ENCODE data around the gene CYP1A2.

Gene CYP1A2

GRCh38 chr15:74773731-74774252 lies 25.1 kb downstream of the CYP1A2 start:
- DNase-seq (ENCODE audit: low spot score): no peak
- TF ChIP-seq CTCF (conservative IDR thresholded peaks at IDR 0.05; ENCODE audit: low read depth): no peak
- ChIA-PET CTCF (interaction anchor here (0.6 to 7.1 kb wide), 3 partner anchors 16 to 176 kb away, joined by 3 to 38 read pairs (median 3); no protein-coding TSS in a partner anchor), POLR2A (ENCODE audit: low non-redundant PET) (no interaction called here)
- peak overlapping the region; percentile 33 for H3K27ac ChIP-seq

GRCh38 chr15:74775132-74775562 lies 26.5 kb downstream of the CYP1A2 start:
- no peak for TF ChIP-seq CTCF (conservative IDR thresholded peaks at IDR 0.05; ENCODE audit: low read depth)
- DNase-seq (ENCODE audit: low spot score): no peak
- H3K27ac ChIP-seq: no peak overlapping the region
- CTCF ChIA-PET: interaction anchor here (0.7 kb wide), 1 partner anchor 57 kb away, joined by 3 read pairs; no protein-coding TSS in a partner anchor
- POLR2A ChIA-PET (ENCODE audit: low non-redundant PET): no interaction called here

GRCh38 chr15:74775894-74776293 lies 27.2 kb downstream of the CYP1A2 start:
- ChIA-PET CTCF (no interaction called here), POLR2A (ENCODE audit: low non-redundant PET) (no interaction called here)
- no peak overlapping the region for H3K27ac ChIP-seq
- no peak for DNase-seq (ENCODE audit: low spot score)
- TF ChIP-seq CTCF (conservative IDR thresholded peaks at IDR 0.05; ENCODE audit: low read depth): no peak

- CTCF ChIA-PET: interaction anchor here (0.6 to 2.3 kb wide), 5 partner anchors 8 to 212 kb away, joined by 4 to 10 read pairs (median 5); no protein-coding TSS in a partner anchor
- TF ChIP-seq CTCF (conservative IDR thresholded peaks at IDR 0.05; ENCODE audit: low read depth): no peak
- POLR2A ChIA-PET (ENCODE audit: low non-redundant PET): no interaction called here
- H3K27ac ChIP-seq: peak overlapping the region; percentile 13
- DNase-seq (ENCODE audit: low spot score): no peak
These were observed 28.4 kb downstream of the CYP1A2 start for GRCh38 chr15:74776821-74777768.

GRCh38 chr15:74777769-74778598 lies 29.3 kb downstream of the CYP1A2 start:
- no peak for TF ChIP-seq CTCF (conservative IDR thresholded peaks at IDR 0.05; ENCODE audit: low read depth)
- ChIA-PET POLR2A (ENCODE audit: low non-redundant PET) (no interaction called here), CTCF (interaction anchor here (0.6 to 2.3 kb wide), 5 partner anchors 9 to 340 kb away, joined by 4 to 10 read pairs (median 5); no protein-coding TSS in a partner anchor)
- H3K27ac ChIP-seq: peak overlapping the region; percentile 13
- DNase-seq (ENCODE audit: low spot score): no peak

GRCh38 chr15:74778599-74778970 lies 29.9 kb downstream of the CYP1A2 start:
- DNase-seq (ENCODE audit: low spot score): no peak
- ChIA-PET CTCF (interaction anchor here (0.7 to 2.3 kb wide), 5 partner anchors 10 to 244 kb away, joined by 3 to 10 read pairs (median 7); no protein-coding TSS in a partner anchor), POLR2A (ENCODE audit: low non-redundant PET) (no interaction called here)
- H3K27ac ChIP-seq: no peak overlapping the region
- TF ChIP-seq CTCF (conservative IDR thresholded peaks at IDR 0.05; ENCODE audit: low read depth): no peak
